ENCODE measurements around the gene ACACB.

GRCh38 chr12:109098651-109099050 lies 17.7 kb upstream of the ACACB start:
- TF ChIP-seq EZH2phosphoT487 (IDR thresholded peaks at IDR 0.05; ENCODE audit: unreplicated experiment) (no peak), CTCF (conservative IDR thresholded peaks at IDR 0.05; ENCODE audit: low read depth in 2 of 2) (no peak), POLR2AphosphoS5 (IDR thresholded peaks at IDR 0.05; ENCODE audit: low read depth) (no peak), EZH2 (IDR thresholded peaks at IDR 0.05; ENCODE audit: low read depth, unreplicated experiment) (no peak), ZNF331 (CRISPR knock-in tag; IDR thresholded peaks at IDR 0.05; ENCODE audit: low read depth) (no peak)

Data from GM23338 (cell line).